ENCODE results near the gene PRDM2.

Gene PRDM2

DNA sequence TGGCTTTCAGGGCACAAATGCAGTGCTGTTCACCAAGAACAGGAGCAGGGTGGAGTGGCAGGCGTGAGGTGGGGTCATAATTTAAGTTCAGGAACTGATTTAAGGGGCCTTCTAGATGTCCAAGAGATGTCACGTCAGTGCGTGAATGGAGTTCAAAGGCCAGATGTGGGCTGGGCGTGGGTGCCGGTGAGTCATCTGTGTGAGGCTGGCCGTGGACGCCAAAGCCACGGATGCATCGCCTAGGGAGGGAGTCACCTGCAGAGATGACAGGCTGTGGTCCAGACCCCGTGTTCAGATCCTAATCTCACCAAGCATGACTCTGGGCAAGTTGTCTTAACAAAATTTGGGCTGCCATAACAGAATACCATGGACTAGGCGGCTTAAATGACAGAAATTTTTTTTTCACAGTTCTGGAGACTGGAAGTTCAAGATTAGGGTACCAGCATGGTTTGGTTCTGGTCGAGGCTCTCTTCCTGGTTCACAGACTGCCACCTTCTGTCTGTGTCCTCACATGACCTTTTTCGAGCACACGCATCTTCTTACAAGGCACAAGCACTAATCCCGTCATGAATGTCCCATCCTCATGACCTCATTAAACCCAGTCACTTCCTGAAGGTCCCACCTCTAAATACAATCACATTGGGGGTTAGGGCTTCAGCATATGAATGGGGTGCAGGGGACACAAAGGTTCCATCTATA, 109.6 kb downstream of the PRDM2 start:
- Histone ChIP-seq H3K27ac (ENCODE audit: low read depth, low read length, poor library complexity, severe bottlenecking) (no peak overlapping the region), H3K9me2 (ENCODE audit: low read depth, low read length) (no peaks in the 10 kb centered on the region), H3K79me2 (ENCODE audit: insufficient read depth, low read length) (no peaks in the 10 kb centered on the region), H3K9me3 (ENCODE audit: low read length) (no peaks in the 10 kb centered on the region), H2AFZ (ENCODE audit: low read length) (no peak overlapping the region), H3K9ac (ENCODE audit: low read length) (no peak overlapping the region), H3K4me3 (ENCODE audit: low read depth, low read length, poor library complexity, severe bottlenecking) (no peak overlapping the region), H3K36me3 (ENCODE audit: insufficient read depth, low read length) (no peaks in the 10 kb centered on the region), H3F3A (ENCODE audit: insufficient read depth, low read length) (no peaks in the 10 kb centered on the region), H3K4me2 (ENCODE audit: low read length) (no peak overlapping the region; the same call in 1 of the 2 replicates), H4K20me1 (ENCODE audit: insufficient read depth, low read length) (no peaks in the 10 kb centered on the region), H3K4me1 (ENCODE audit: insufficient read depth, low read length, severe bottlenecking) (peaks cover 44% of the 10 kb centered on the region), H3K27me3 (ENCODE audit: insufficient read depth, low read length) (no peaks in the 10 kb centered on the region)
- TF ChIP-seq, protein P1, sequence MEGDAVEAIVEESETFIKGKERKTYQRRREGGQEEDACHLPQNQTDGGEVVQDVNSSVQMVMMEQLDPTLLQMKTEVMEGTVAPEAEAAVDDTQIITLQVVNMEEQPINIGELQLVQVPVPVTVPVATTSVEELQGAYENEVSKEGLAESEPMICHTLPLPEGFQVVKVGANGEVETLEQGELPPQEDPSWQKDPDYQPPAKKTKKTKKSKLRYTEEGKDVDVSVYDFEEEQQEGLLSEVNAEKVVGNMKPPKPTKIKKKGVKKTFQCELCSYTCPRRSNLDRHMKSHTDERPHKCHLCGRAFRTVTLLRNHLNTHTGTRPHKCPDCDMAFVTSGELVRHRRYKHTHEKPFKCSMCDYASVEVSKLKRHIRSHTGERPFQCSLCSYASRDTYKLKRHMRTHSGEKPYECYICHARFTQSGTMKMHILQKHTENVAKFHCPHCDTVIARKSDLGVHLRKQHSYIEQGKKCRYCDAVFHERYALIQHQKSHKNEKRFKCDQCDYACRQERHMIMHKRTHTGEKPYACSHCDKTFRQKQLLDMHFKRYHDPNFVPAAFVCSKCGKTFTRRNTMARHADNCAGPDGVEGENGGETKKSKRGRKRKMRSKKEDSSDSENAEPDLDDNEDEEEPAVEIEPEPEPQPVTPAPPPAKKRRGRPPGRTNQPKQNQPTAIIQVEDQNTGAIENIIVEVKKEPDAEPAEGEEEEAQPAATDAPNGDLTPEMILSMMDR (IDR thresholded peaks at IDR 0.05; ENCODE audit: low read length): peak; percentile 58
- no peak for TF ChIP-seq EZH2 (IDR thresholded peaks at IDR 0.05; ENCODE audit: borderline replicate concordance, low read length)

DNA sequence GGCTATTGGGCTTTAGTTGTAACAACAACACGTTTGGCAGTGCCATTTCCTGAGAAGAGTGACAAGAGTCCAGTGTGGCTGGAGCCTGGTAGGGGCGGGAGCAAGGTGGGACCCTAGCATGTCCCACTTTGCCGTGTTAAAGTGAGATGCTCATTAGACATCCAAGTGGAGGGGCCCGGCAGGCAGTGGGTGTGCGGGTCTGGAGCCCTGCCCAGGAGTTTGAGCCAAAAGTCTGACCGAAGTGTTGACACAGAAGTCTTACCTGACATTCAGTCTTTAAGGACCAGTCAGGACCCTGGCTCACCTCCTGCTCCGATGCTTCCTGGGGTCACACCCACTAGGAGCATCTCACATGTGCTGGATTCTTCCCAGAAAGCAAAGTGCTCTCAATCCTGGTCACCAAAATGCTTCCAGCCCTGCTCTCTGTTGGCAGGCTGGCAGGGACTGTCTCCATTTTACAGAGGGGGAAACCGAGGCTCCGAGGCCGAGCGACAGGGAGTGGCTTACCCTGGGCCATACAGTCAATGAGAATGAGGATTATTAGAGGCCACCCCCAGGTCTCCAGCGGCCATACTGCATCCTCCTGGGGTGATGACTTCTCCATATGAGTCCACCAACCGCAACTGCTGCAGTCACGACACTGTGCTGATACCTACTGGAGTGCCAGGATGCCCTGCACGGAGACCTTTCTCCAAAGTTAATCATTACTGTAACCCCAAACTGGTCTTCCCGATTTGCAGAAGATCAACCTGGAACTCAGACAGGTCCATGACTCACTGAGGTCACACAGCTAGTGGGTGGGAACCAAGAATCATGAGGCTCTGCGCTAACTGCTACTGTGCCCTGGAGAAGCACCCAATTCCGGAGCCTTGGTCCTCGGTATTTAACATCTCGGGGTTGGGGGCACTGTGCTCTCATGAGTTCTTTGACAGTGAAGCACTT, 112.7 kb downstream of the PRDM2 start:
- no peaks in the 10 kb centered on the region for H3K9me2 ChIP-seq (ENCODE audit: low read depth, low read length)
- peaks cover 34% of the 10 kb centered on the region for H3K4me1 ChIP-seq (ENCODE audit: insufficient read depth, low read length, severe bottlenecking)
- TF ChIP-seq, protein P1 (IDR thresholded peaks at IDR 0.05; ENCODE audit: low read length): no peak
- TF ChIP-seq EZH2 (IDR thresholded peaks at IDR 0.05; ENCODE audit: borderline replicate concordance, low read length): no peak
- no peaks in the 10 kb centered on the region for H3K36me3 ChIP-seq (ENCODE audit: insufficient read depth, low read length)
- no peak overlapping the region for H3K4me3 ChIP-seq (ENCODE audit: low read depth, low read length, poor library complexity, severe bottlenecking)
- H3K27me3 ChIP-seq (ENCODE audit: insufficient read depth, low read length): no peaks in the 10 kb centered on the region
- no peaks in the 10 kb centered on the region for H3K79me2 ChIP-seq (ENCODE audit: insufficient read depth, low read length)
- no peaks in the 10 kb centered on the region for H3F3A ChIP-seq (ENCODE audit: insufficient read depth, low read length)
- no peaks in the 10 kb centered on the region for H4K20me1 ChIP-seq (ENCODE audit: insufficient read depth, low read length)
- H3K4me2 ChIP-seq (ENCODE audit: low read length): peak overlapping the region; percentile 49
- no peak overlapping the region for H3K27ac ChIP-seq (ENCODE audit: low read depth, low read length, poor library complexity, severe bottlenecking)
- H2AFZ ChIP-seq (ENCODE audit: low read length): no peak overlapping the region
- H3K9ac ChIP-seq (ENCODE audit: low read length): peak overlapping the region; percentile 2; the same call in 1 of the 2 replicates
- no peaks in the 10 kb centered on the region for H3K9me3 ChIP-seq (ENCODE audit: low read length)

DNA sequence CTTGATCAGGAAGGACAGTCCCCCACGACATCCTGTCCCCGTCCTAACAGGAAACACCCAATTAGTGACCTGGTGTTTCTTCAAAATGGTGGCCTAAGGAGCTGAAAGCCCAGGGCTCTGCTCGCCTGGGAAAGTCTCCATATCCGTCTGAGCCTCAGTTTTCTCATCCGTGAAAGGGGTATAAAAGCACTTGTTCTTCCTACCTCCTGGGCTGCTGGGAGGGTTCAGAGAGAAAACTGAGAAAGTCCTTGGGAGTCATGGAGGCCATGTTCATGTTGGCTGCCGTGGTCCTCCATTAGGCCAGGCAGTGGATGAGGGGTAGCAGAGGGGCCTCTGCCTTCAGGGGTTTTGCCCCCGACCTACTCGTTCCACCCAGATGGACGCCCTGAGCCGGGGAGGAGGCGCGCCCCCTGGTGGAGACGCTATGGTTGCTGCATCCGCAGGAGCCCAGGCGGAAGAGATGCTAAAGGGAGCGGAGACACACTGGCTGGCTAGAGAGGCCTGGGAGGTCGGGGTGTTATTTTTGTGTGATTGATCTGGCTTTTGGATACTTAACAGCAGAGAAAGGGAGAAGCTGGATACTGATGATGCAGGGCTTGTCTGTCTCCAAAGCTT, 113.5 kb downstream of the PRDM2 start:
- Histone ChIP-seq H3K4me1 (ENCODE audit: insufficient read depth, low read length, severe bottlenecking) (peaks cover 26% of the 10 kb centered on the region), H3K27me3 (ENCODE audit: insufficient read depth, low read length) (no peaks in the 10 kb centered on the region), H3K27ac (ENCODE audit: low read depth, low read length, poor library complexity, severe bottlenecking) (no peak overlapping the region), H3K4me3 (ENCODE audit: low read depth, low read length, poor library complexity, severe bottlenecking) (peak overlapping the region; percentile 3), H3F3A (ENCODE audit: insufficient read depth, low read length) (no peaks in the 10 kb centered on the region), H3K36me3 (ENCODE audit: insufficient read depth, low read length) (no peaks in the 10 kb centered on the region), H3K4me2 (ENCODE audit: low read length) (peak overlapping the region; percentile 49), H2AFZ (ENCODE audit: low read length) (no peak overlapping the region), H3K9me2 (ENCODE audit: low read depth, low read length) (no peaks in the 10 kb centered on the region), H3K9ac (ENCODE audit: low read length) (peak overlapping the region; percentile 2; the same call in 1 of the 2 replicates), H3K9me3 (ENCODE audit: low read length) (no peaks in the 10 kb centered on the region), H3K79me2 (ENCODE audit: insufficient read depth, low read length) (no peaks in the 10 kb centered on the region), H4K20me1 (ENCODE audit: insufficient read depth, low read length) (no peaks in the 10 kb centered on the region)
- TF ChIP-seq EZH2 (IDR thresholded peaks at IDR 0.05; ENCODE audit: borderline replicate concordance, low read length): no peak
- TF ChIP-seq, protein P1 (IDR thresholded peaks at IDR 0.05; ENCODE audit: low read length): peak; percentile 98

Measured in OCI-LY1 (cell line).